ENCODE results near the gene PDE1A. TPM values are rescaled to one million over a fixed set of nuclear protein-coding genes. Genes with fewer than 3 reads are reported as not detected.

The PDE1A gene
- polyA plus RNA-seq, 1 of the 3 experiments (the other 2 are of a cell fraction), result 0.08 TPM

DNA sequence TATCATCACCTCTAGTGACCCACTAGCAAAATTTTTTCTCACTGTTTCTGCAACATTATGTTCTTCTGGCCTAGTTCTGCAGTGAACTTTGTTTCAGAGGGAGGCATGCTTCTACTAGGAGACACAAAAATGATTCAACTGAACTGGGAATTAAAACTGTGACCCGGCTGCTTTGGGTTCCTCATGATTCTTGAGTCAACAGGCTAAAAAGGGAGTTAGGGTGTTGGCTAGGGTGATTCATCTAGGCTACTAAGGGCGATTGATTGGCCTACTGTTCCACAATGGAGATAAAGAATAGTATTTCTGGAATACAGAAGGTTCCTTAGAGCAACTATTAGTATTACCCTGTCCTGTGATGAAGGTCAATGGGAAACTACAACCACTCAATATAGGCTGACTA is 261.6 kb downstream of the PDE1A start:
- Histone ChIP-seq H3K27me3 (ENCODE audit: insufficient read depth) (no peaks in the 10 kb centered on the region), H3K79me2 (ENCODE audit: insufficient read depth) (no peaks in the 10 kb centered on the region), H3K9me2 (no peaks in the 10 kb centered on the region), H2AFZ (ENCODE audit: low read depth) (no peak overlapping the region), H3K4me2 (no peak overlapping the region), H4K20me1 (ENCODE audit: insufficient read depth) (no peaks in the 10 kb centered on the region), H3K36me3 (replicated peaks in 1 of 2; ENCODE audit: control insufficient read depth in 1 of 2, insufficient read depth in 2 of 2, low read length in 1 of 2) (no peaks in the 10 kb centered on the region), H3K9me3 (no peaks in the 10 kb centered on the region), H3F3A (replicated peaks; ENCODE audit: insufficient read depth) (no peaks in the 10 kb centered on the region), H3K4me1 (ENCODE audit: control insufficient read depth in 1 of 2, insufficient read depth in 2 of 2, low read depth in 1 of 2, low read length in 1 of 2) (no peaks in the 10 kb centered on the region), H3K27ac (ENCODE audit: low read depth in 2 of 2, low read length in 1 of 2) (no peak overlapping the region), H3K9ac (no peak overlapping the region), H3K4me3 (ENCODE audit: low read depth in 2 of 2, low read length in 1 of 2) (no peak overlapping the region)
- POLR2A ChIA-PET, result no interaction called here
- CTCF ChIA-PET, result no interaction called here
- WGBS (ENCODE audit: low lambda C conversion rate), result 43% methylated on average over 2 of the region's 2 CpGs
- TF ChIP-seq, protein P1, sequence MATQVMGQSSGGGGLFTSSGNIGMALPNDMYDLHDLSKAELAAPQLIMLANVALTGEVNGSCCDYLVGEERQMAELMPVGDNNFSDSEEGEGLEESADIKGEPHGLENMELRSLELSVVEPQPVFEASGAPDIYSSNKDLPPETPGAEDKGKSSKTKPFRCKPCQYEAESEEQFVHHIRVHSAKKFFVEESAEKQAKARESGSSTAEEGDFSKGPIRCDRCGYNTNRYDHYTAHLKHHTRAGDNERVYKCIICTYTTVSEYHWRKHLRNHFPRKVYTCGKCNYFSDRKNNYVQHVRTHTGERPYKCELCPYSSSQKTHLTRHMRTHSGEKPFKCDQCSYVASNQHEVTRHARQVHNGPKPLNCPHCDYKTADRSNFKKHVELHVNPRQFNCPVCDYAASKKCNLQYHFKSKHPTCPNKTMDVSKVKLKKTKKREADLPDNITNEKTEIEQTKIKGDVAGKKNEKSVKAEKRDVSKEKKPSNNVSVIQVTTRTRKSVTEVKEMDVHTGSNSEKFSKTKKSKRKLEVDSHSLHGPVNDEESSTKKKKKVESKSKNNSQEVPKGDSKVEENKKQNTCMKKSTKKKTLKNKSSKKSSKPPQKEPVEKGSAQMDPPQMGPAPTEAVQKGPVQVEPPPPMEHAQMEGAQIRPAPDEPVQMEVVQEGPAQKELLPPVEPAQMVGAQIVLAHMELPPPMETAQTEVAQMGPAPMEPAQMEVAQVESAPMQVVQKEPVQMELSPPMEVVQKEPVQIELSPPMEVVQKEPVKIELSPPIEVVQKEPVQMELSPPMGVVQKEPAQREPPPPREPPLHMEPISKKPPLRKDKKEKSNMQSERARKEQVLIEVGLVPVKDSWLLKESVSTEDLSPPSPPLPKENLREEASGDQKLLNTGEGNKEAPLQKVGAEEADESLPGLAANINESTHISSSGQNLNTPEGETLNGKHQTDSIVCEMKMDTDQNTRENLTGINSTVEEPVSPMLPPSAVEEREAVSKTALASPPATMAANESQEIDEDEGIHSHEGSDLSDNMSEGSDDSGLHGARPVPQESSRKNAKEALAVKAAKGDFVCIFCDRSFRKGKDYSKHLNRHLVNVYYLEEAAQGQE (IDR thresholded peaks at IDR 0.05; ENCODE audit: low read depth, low read length), result no peak
- TF ChIP-seq MXI1 (IDR thresholded peaks at IDR 0.05; ENCODE audit: low read depth, low read length), result no peak
- TF ChIP-seq EZH2phosphoT487 (IDR thresholded peaks at IDR 0.05; ENCODE audit: borderline replicate concordance, low read depth), result no peak
- TF ChIP-seq RFX5 (IDR thresholded peaks at IDR 0.05; ENCODE audit: low read length), result no peak
- TF ChIP-seq, protein P2, sequence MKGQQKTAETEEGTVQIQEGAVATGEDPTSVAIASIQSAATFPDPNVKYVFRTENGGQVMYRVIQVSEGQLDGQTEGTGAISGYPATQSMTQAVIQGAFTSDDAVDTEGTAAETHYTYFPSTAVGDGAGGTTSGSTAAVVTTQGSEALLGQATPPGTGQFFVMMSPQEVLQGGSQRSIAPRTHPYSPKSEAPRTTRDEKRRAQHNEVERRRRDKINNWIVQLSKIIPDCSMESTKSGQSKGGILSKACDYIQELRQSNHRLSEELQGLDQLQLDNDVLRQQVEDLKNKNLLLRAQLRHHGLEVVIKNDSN (IDR thresholded peaks at IDR 0.05; ENCODE audit: borderline replicate concordance, low read depth), result no peak
- TF ChIP-seq FOSL2 (IDR thresholded peaks at IDR 0.05; ENCODE audit: borderline replicate concordance, low read depth), result no peak
- no peak for TF ChIP-seq FOXM1 (IDR thresholded peaks at IDR 0.05; ENCODE audit: low read depth)
- TF ChIP-seq USF2 (IDR thresholded peaks at IDR 0.05; ENCODE audit: borderline replicate concordance, low read depth, low read length), result no peak
- no peak for TF ChIP-seq GABPA (IDR thresholded peaks at IDR 0.05; ENCODE audit: low read depth)
- TF ChIP-seq RAD21 (IDR thresholded peaks at IDR 0.05; ENCODE audit: low read length), result no peak
- TF ChIP-seq EP300 (IDR thresholded peaks at IDR 0.05; ENCODE audit: borderline replicate concordance in 1 of 2, low read depth in 1 of 2, low read length in 1 of 2), result no peak
- no peak for TF ChIP-seq NRF1 (IDR thresholded peaks at IDR 0.05; ENCODE audit: low read depth, low read length)
- no peak for DNase-seq

DNA sequence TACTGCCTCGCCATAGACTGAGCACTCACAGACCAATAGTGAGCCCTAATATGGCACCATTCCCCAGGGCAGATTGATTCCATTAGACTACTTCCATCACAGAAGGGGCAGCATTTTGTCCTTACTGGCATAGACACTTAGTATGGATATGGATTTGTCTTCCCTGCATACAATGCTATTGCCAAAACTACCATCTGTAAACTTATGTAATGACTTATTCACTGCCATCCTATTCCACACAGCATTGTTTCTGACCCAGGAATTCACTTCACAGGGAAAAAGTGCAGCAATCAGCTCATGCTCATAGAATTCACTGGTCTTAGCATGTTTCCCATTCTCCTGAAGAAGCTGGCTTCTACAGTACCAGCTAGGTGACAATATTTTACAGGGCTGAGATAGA is 262.1 kb downstream of the PDE1A start:
- Histone ChIP-seq H3F3A (replicated peaks; ENCODE audit: insufficient read depth) (no peaks in the 10 kb centered on the region), H3K27ac (ENCODE audit: low read depth in 2 of 2, low read length in 1 of 2) (no peak overlapping the region), H3K79me2 (ENCODE audit: insufficient read depth) (no peaks in the 10 kb centered on the region), H3K9me2 (no peaks in the 10 kb centered on the region), H3K9me3 (no peaks in the 10 kb centered on the region), H3K27me3 (ENCODE audit: insufficient read depth) (no peaks in the 10 kb centered on the region), H3K9ac (no peak overlapping the region), H3K4me1 (ENCODE audit: control insufficient read depth in 1 of 2, insufficient read depth in 2 of 2, low read depth in 1 of 2, low read length in 1 of 2) (no peaks in the 10 kb centered on the region), H3K36me3 (replicated peaks in 1 of 2; ENCODE audit: control insufficient read depth in 1 of 2, insufficient read depth in 2 of 2, low read length in 1 of 2) (no peaks in the 10 kb centered on the region), H4K20me1 (ENCODE audit: insufficient read depth) (no peaks in the 10 kb centered on the region), H2AFZ (ENCODE audit: low read depth) (no peak overlapping the region), H3K4me2 (no peak overlapping the region), H3K4me3 (ENCODE audit: low read depth in 2 of 2, low read length in 1 of 2) (no peak overlapping the region)
- CTCF ChIA-PET, result no interaction called here
- DNase-seq, result no peak
- WGBS (ENCODE audit: low lambda C conversion rate), result 30% methylated on average over 1 of the region's 1 CpG
- POLR2A ChIA-PET, result no interaction called here
- TF ChIP-seq FOSL2 (IDR thresholded peaks at IDR 0.05; ENCODE audit: borderline replicate concordance, low read depth), result no peak
- TF ChIP-seq, protein P1 (IDR thresholded peaks at IDR 0.05; ENCODE audit: low read depth, low read length), result no peak
- TF ChIP-seq, protein P2 (IDR thresholded peaks at IDR 0.05; ENCODE audit: borderline replicate concordance, low read depth), result no peak
- no peak for TF ChIP-seq USF2 (IDR thresholded peaks at IDR 0.05; ENCODE audit: borderline replicate concordance, low read depth, low read length)
- no peak for TF ChIP-seq IRF3 (IDR thresholded peaks at IDR 0.05; ENCODE audit: low read depth, low read length)
- TF ChIP-seq POLR2AphosphoS5 (IDR thresholded peaks at IDR 0.05; ENCODE audit: low read depth, low read length), result no peak

Data from SK-N-SH (cell line).